Activated T-cell treated with anti-CD3 and anti-CD28 coated beads, Interleukin-2, amount 50 U/mL, for 72 hours (primary cell): ENCODE results near the gene ZMIZ2. TPM values are rescaled to one million over a fixed set of nuclear protein-coding genes. Genes with fewer than 3 reads are reported as not detected.
"Not testable (repeated sequence)": the region's sequence is repeated elsewhere in the genome, so short reads cannot be mapped to it uniquely, and the experiment has no call there.

Experiments
- ATAC-seq, 2 donors: fragments of 150-1000 bp; cut with Tn5 transposase; replicated peaks in 1 of 2; 2 replicates each; pipeline ENCODE4 v1.10.0; 2021; ENCODE audit warnings: moderate library complexity in 2 of 2, mild to moderate bottlenecking in 1 of 2
- DNase-seq, 2 donors: peaks; one replicate each; pipeline ENCODE4 v3.0.0; 2021 to 2022; ENCODE audit warnings: mixed read lengths in 1 of 2
- H3K27ac Mint-ChIP-seq: one replicate; pipeline ENCODE4 v1.8.0; 2022; ENCODE audit warnings: mild to moderate bottlenecking, moderate library complexity, mixed read lengths
- H3K27me3 Mint-ChIP-seq: one replicate; pipeline ENCODE4 v1.8.0; 2022; ENCODE audit warnings: low read depth, mixed read lengths
- H3K36me3 Mint-ChIP-seq, 2 donors: one replicate each; pipeline ENCODE4 v1.8.0; 2022; ENCODE audit warnings: mixed read lengths in 2 of 2, mild to moderate bottlenecking in 1 of 2; ENCODE audit not compliant: insufficient read depth in 2 of 2
- H3K4me1 Mint-ChIP-seq: one replicate; pipeline ENCODE4 v1.8.0; 2022; ENCODE audit warnings: low read depth, mixed read lengths
- H3K4me3 Mint-ChIP-seq, 2 donors: one replicate each; pipeline ENCODE4 v1.8.0; 2022; ENCODE audit warnings: mild to moderate bottlenecking in 2 of 2, mixed read lengths in 2 of 2, moderate library complexity in 2 of 2
- H3K9me3 Mint-ChIP-seq, 2 donors: one replicate each; pipeline ENCODE4 v1.8.0; 2022; ENCODE audit warnings: mixed read lengths in 2 of 2
- total RNA-seq, 2 donors: library from RNA; stranded (reverse); gene quantifications; one replicate each; pipeline ENCODE4 v1.2.3, GENCODE V29; 2022

ZMIZ2 gene
- total RNA-seq, 2 donors from 2014 or later = 101 to 113 TPM

GRCh38 chr7:44711528-44711927 lies 37.1 kb upstream of the ZMIZ2 start:
- Mint-ChIP-seq H3K9me3 (no peaks in the 10 kb centered on the region), H3K36me3 (peaks cover 0 to 2% of the 10 kb centered on the region in 2 donors), H3K4me3 (no peak overlapping the region), H3K27ac (no peak overlapping the region), H3K27me3 (no peaks in the 10 kb centered on the region), H3K4me1 (peaks cover 5% of the 10 kb centered on the region)
- ATAC-seq (no peak), DNase-seq (no peak)

DNA sequence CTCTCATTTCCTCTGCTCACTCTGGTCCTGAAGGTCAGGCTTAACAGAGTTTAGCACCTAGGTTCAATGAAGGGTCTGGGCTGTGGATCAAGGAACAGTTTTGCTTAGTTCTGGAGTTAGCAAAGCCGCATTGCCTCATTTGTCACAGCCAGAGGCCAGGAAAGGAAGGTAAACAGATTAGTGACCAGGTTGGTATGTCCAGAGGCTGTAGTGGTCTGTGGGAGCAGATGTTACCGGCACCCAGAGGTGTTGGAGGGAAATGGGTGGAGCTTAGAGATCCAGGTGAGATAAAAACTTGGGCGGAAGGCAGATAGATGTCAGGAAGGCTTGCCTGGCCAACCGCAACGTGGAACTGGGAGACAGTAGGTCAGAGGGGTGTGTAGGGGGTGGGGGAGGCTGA lies 36.6 kb upstream of the ZMIZ2 start:
- no peak overlapping the region for H3K27ac Mint-ChIP-seq
- no peak overlapping the region for H3K4me3 Mint-ChIP-seq
- H3K9me3 Mint-ChIP-seq = no peaks in the 10 kb centered on the region
- H3K36me3 Mint-ChIP-seq = peaks cover 0 to 2% of the 10 kb centered on the region in 2 donors
- ATAC-seq (no peak), DNase-seq (no peak)
- no peaks in the 10 kb centered on the region for H3K27me3 Mint-ChIP-seq
- peaks cover 5% of the 10 kb centered on the region for H3K4me1 Mint-ChIP-seq

DNA sequence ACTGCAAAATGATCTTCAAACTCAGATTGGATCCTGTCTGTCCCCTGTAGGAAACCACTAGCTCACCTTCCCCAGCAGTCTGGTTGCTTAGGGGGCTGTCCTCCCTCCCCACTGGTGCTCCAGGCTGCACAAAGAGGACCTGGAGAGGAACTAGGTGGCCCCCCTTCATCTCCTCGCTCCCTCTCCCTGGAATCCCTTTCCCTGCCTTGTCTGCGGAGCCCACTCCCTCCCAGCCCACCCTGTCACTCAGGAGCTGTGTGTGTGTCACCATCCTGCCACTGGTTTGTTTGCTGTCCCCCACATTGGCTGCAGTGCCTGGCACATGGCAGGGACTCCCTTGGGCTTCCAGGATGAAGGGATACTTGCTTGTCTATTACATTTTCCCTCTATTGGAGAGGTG lies 35.5 kb upstream of the ZMIZ2 start:
- no peak for DNase-seq
- Mint-ChIP-seq H3K4me1 (peaks cover 5% of the 10 kb centered on the region), H3K4me3 (no peak overlapping the region), H3K9me3 (no peaks in the 10 kb centered on the region), H3K27ac (no peak overlapping the region), H3K36me3 (peaks cover 0 to 2% of the 10 kb centered on the region in 2 donors), H3K27me3 (no peaks in the 10 kb centered on the region)
- no peak for ATAC-seq

DNA sequence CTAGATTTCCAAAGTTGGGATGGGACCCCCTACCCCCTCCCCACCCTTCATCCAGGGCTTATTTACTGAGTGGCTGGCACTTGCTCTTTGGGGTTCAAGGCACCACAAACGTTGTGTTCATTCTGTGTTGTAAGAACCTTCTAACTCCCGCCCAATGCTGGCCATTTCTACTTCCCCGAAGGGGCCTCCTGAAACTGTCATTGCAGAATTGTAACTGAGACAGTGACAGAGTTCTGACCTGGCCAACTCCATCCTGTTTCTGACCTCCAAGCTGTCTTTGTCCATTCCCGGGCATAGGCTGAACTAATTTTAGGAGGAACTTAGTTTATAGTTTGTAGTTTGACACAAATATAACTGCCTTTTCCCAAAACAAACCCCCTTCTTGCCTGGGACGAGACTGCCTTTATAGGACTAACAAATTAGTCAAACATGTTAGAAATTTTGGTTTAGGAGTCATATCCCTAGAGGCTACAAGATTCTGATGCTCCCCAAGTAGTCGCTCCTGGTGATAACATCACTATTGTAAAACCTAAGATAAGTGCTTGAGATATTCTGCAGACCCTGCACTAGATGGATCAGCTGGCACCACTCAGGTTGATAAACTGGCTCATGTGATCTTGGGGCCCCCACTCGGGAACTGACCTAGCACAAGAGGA lies 34.8 kb upstream of the ZMIZ2 start:
- H3K27me3 Mint-ChIP-seq = no peaks in the 10 kb centered on the region
- DNase-seq = no peak
- peaks cover 5% of the 10 kb centered on the region for H3K4me1 Mint-ChIP-seq
- peak overlapping the region; percentile 28 for H3K27ac Mint-ChIP-seq
- H3K36me3 Mint-ChIP-seq = peaks cover 0 to 2% of the 10 kb centered on the region in 2 donors
- H3K4me3 Mint-ChIP-seq = no peak overlapping the region
- ATAC-seq = no peak
- H3K9me3 Mint-ChIP-seq = no peaks in the 10 kb centered on the region

DNA sequence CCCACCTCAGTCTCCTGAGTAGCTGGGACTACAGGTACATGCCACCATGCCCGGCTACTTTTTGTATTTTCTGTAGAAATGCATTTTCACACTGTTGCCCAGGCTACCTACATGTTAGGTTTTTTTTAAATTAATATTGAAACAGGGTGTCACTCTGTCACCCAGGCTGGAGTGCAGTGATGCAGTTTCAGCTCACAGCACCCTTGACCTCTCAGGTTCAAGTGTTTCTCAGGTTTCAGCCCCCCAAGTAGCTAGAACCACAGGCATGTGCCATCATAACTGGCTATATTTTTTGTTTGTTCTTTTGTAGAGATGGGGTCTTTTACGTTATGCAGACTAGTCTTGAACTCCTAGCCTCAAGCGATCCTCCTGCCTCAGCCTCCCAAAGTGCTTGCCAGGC lies 32.4 kb upstream of the ZMIZ2 start:
- peaks cover 0 to 2% of the 10 kb centered on the region in 2 donors for H3K9me3 Mint-ChIP-seq
- ATAC-seq (no peak), DNase-seq (no peak)
- no peaks in the 10 kb centered on the region for H3K36me3 Mint-ChIP-seq
- H3K4me1 Mint-ChIP-seq = peaks cover 5% of the 10 kb centered on the region
- H3K4me3 Mint-ChIP-seq = no peak overlapping the region
- no peaks in the 10 kb centered on the region for H3K27me3 Mint-ChIP-seq
- no peak overlapping the region for H3K27ac Mint-ChIP-seq

- Mint-ChIP-seq H3K4me3 (no peak overlapping the region), H3K27me3 (no peaks in the 10 kb centered on the region), H3K27ac (no peak overlapping the region), H3K9me3 (peaks cover 0 to 2% of the 10 kb centered on the region in 2 donors), H3K36me3 (no peaks in the 10 kb centered on the region), H3K4me1 (no peaks in the 10 kb centered on the region)
- DNase-seq (no peak), ATAC-seq (no peak)
Observed at GRCh38 chr7:44720301-44720700, 28.3 kb upstream of the ZMIZ2 start.

DNA sequence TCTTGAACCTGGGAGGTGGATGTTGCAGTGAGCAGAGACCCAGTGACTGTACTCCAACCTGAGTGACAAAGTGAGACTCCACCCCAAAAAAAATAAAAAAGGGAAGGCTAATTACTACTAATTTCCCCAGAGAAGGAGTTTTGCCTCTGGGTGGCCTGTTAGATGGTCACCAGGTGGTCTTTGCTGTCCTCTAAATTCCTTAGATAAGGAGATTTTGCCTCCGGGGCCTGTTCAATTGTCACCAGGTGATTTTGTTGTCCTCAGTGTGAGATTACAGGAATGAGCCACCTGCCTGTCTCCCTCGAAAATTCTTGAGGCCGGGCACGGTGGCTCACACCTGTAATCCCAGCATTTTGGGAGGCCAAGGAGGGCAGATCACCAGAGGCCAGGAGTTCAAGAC lies 24.4 kb upstream of the ZMIZ2 start:
- DNase-seq (no peak), ATAC-seq (no peak)
- Mint-ChIP-seq H3K4me1 (no peaks in the 10 kb centered on the region), H3K36me3 (no peaks in the 10 kb centered on the region), H3K27ac (no peak overlapping the region), H3K27me3 (no peaks in the 10 kb centered on the region), H3K4me3 (no peak overlapping the region), H3K9me3 (peaks cover 0 to 2% of the 10 kb centered on the region in 2 donors)

GRCh38 chr7:44726250-44726649 lies 22.4 kb upstream of the ZMIZ2 start:
- not testable (repeated sequence) for H3K4me1 Mint-ChIP-seq, DNase-seq, H3K9me3 Mint-ChIP-seq, ATAC-seq, H3K4me3 Mint-ChIP-seq, H3K36me3 Mint-ChIP-seq, H3K27ac Mint-ChIP-seq, H3K27me3 Mint-ChIP-seq

DNA sequence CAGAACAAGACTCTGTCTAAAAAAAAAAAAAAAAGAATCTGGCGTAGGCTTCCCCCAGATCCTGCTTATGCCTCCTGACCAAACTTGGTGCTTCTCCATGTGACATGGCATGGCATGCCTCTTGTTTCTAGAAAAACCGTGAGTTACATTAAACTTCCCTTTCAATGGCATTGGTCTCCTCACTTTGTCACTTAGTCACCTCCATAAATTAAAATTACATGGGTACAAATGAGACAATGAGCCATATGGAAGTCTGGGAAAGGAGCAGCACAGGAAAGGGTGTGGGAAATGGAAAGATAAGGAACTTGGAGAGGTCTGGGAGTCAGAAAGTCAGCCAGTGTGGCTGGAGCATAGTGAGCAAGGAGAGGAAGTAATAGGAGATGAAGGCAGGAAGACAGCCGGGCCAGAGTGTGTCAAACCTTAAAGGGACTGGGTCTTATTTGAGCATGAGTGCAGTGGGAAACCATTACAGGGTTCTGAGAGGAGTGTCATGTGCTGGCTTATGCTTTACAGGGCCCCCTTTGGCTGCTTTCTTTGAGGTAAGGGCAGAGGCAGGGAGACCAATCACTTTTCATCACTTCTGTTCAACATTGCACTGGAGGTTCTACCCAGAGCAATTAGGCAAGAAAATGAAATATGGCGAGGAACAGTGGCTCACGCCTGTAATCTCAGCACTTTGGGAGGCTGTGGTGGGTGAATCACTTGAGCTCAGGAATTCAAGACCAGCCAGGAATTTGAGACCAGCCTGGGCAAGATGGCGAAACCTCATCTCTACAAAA lies 21.3 kb upstream of the ZMIZ2 start:
- DNase-seq = no peak
- H3K4me1 Mint-ChIP-seq = no peaks in the 10 kb centered on the region
- no peak overlapping the region for H3K27ac Mint-ChIP-seq
- no peak for ATAC-seq
- no peak overlapping the region for H3K4me3 Mint-ChIP-seq
- no peaks in the 10 kb centered on the region for H3K9me3 Mint-ChIP-seq
- no peaks in the 10 kb centered on the region for H3K27me3 Mint-ChIP-seq
- H3K36me3 Mint-ChIP-seq = no peaks in the 10 kb centered on the region

GRCh38 chr7:44727937-44728262 lies 20.7 kb upstream of the ZMIZ2 start:
- H3K27me3 Mint-ChIP-seq = no peaks in the 10 kb centered on the region
- H3K4me3 Mint-ChIP-seq = no peak overlapping the region
- DNase-seq (no peak), ATAC-seq (no peak)
- no peaks in the 10 kb centered on the region for H3K9me3 Mint-ChIP-seq
- H3K4me1 Mint-ChIP-seq = no peaks in the 10 kb centered on the region
- H3K36me3 Mint-ChIP-seq = no peaks in the 10 kb centered on the region
- no peak overlapping the region for H3K27ac Mint-ChIP-seq

DNA sequence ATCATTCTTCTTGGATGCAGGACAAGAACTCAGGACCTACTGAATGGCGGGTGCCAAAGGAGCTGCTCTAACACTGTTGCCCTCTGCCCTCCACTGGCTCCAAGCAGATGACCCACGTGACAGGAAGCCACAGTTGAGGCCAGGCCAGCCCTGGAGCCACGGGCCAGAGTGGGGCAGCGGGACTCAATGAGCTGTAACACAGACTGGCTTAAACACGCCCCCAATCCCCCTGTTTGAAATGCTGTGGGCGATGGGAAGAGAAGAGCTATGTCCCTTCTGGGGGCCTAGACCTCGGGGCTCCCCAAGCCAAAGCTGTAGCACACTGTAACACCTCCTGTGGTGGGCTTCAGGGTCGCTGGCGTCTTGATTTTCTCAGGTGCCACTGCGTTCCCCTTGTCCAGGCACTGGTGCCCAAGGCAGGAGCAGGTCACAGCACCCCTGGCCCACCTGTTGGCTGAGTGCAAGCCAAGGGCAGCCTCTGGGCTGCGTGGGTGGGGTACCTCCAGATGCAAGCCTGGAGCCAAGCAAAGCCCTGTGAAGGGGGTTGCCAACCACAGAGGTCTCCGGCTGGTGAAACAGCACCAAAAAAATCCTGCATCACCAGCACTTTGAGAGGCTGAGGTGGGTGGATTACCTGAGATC lies 18.6 kb upstream of the ZMIZ2 start:
- no peak overlapping the region for H3K4me3 Mint-ChIP-seq
- peaks cover 11% of the 10 kb centered on the region for H3K4me1 Mint-ChIP-seq
- H3K27ac Mint-ChIP-seq = no peak overlapping the region
- ATAC-seq = no peak
- DNase-seq = no peak
- no peaks in the 10 kb centered on the region for H3K27me3 Mint-ChIP-seq
- no peaks in the 10 kb centered on the region for H3K36me3 Mint-ChIP-seq
- H3K9me3 Mint-ChIP-seq = no peaks in the 10 kb centered on the region

- H3K4me1 Mint-ChIP-seq = peaks cover 32% of the 10 kb centered on the region
- H3K27ac Mint-ChIP-seq, H3K27me3 Mint-ChIP-seq, ATAC-seq, H3K36me3 Mint-ChIP-seq, H3K9me3 Mint-ChIP-seq, H3K4me3 Mint-ChIP-seq, DNase-seq: not testable (repeated sequence)
Observed at GRCh38 chr7:44732971-44733370, 15.7 kb upstream of the ZMIZ2 start.

DNA sequence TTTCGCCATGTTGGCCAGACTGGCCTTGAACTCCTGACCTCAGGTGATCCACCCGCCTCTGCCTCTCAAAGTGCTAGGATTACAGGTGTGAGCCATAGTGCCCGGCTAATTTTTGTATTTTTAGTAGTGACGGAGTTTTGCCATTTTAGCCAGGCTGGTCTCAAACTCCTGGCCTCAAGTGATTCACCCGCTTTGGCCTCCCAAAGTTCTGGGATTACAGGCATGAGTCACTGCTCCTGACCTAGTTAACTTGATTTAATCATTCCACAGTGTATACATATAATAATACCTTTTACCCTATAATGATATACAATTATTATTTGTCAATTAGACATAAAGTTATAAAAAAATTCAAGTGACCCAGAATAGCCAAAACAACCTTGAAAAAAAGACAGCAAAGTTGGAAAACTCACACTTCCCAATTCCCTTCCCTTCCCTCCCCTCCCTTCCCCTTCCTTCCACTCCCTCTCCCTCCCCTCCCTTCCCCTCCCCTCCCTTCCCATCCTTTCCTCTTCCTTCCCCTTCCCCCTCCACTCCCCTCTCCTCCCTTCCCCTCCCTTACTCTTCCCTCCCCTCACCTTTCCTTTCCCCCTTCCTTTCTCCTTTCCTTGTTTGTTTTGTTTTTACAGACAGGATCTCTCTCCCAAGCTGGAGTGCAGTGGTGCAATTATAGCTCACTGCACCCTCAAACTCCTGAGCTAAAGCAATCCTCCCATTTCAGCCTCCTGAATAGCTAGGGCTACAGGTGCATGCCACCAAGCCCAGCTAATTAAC lies 14.8 kb upstream of the ZMIZ2 start:
- peaks cover 37% of the 10 kb centered on the region for H3K4me1 Mint-ChIP-seq
- ATAC-seq (no peak), DNase-seq (no peak)
- no peaks in the 10 kb centered on the region for H3K27me3 Mint-ChIP-seq
- no peaks in the 10 kb centered on the region for H3K9me3 Mint-ChIP-seq
- H3K27ac Mint-ChIP-seq = no peak overlapping the region
- H3K36me3 Mint-ChIP-seq = no peaks in the 10 kb centered on the region
- H3K4me3 Mint-ChIP-seq = no peak overlapping the region
